Activated CD4-positive, alpha-beta T cell treated with anti-CD3 and anti-CD28 coated beads, Interleukin-2, Interleukin-6, amounts not matched to agents 100 ng/mL and 50 ng/mL, durations not matched to agents 16 hours and 8 hours (primary cell): ENCODE measurements around the gene RAP1GAP.
"Not testable (repeated sequence)": the region's sequence is repeated elsewhere in the genome, so short reads cannot be mapped to it uniquely, and the experiment has no call there.

Source experiments
- DNase-seq: peaks from one replicate; pipeline ENCODE4 v3.0.0-alpha.2; 2020

RAP1GAP gene

DNA sequence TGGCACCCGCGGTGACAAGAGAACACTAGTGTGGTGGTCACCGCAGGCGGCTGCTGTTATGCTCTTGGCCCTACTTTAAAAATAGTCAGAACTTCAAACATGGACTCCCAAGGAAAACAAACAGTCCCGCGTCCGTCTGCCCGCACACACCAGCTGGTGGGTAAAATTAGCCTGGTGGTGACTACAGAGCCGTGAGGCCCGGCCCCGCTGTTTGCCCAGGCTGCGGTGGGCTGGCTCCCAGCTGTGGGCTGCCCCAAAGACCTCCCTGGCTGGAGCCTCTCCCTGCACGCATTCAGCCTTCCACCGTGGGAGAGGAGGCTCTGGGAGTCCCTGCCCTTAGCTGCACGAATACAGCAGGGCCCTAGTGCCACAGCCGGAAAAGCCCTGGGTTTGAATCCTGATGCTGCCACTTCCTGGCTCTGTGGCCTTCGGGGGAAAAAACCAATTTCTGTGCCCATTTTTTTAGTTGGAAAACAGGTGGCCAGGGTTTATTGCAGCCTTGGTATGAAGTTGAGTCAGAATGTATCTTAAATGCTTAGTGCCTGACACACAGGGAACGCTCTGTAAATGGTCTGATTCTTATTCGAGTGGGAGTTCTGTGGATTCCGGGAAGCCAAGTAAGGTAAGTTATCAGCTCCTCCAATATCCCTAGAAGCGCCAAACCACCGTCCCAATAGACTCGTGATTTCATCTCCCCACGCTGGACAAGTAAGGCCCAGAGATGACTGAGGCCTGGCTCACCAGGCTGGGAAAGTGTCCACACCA, 101.7 kb downstream of the RAP1GAP start:
- no peak for DNase-seq

DNA sequence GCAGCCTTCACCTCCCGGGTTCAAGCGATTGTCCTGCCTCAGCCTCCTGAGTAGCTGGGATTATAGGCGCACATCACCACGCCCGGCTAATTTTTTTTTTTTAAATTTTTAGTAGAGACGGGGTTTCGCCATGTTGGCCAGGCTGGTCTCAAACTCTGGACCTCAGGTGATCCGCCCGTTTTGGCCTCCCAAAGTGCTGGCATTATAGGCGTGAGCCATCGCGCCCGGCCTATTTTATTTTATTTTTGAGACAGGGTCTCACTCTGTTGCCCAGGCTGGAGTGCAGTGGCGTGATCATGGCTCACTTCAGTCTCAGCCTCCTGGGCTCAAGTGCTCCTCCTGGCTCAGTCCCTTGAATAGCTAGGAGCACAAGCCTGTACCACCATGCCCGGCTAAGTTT, 102.8 kb downstream of the RAP1GAP start:
- not testable (repeated sequence) for DNase-seq

DNA sequence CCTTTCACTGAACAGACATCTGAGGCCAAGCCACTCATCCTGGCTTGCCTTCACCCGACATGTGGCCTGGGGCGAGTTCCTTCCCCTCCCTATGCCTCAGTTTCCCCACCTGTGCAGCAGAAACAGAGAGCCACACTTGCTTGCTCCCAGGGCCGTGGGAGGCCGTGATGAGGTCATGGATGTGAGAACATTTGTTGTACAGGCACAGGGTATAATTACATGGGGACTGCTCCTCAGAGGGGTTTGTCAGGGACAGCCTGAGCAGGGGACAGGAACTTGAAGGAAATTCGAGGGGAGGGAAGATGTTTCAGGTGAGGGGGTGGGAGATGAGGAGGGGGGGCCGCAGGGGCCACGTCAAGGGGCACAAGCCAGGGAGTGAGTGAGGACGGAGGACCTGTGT, 103.9 kb downstream of the RAP1GAP start:
- DNase-seq, result no peak

DNA sequence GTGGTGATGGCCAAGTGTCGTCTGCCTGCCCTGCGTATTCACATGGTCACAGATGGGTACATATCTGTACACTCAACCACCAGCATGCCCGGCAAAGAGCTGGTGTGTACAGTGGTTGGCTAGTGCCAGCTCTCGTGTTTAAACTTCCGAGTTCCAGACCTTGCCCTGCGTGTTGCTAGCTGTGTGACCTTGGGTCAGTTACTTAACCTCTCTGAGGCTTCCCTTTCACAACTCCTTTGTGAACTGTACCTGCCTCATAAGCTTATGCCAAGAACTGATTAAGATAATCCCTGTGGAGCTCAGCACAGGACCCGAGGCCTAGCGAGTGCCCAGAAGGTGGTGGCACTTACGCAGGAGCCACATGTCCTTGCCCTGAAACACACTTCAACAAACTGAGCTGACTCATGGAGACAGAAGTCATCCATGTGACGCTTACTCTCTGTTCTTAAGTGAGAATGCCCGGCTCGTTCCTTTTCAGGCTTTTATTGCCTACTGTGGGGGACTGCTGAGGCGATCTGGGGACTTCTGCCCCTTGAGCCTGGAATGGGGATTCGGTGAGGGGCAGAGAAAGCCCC, 104.5 kb downstream of the RAP1GAP start:
- no peak for DNase-seq

DNA sequence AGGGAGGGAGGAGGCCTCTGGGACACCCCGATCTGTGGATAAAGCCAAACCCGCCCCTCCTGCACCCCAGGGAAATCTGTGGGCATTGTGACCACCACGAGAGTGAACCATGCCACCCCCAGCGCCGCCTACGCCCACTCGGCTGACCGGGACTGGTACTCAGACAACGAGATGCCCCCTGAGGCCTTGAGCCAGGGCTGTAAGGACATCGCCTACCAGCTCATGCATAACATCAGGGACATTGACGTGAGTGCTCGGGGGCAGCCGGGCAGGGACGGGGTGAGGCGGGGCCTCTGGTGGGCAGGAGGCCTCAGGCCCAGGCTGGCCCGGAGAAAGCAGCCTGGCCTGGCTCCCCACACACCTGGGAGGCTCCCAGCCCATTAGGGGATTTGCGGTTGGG, 105.2 kb downstream of the RAP1GAP start:
- DNase-seq, result no peak

DNA sequence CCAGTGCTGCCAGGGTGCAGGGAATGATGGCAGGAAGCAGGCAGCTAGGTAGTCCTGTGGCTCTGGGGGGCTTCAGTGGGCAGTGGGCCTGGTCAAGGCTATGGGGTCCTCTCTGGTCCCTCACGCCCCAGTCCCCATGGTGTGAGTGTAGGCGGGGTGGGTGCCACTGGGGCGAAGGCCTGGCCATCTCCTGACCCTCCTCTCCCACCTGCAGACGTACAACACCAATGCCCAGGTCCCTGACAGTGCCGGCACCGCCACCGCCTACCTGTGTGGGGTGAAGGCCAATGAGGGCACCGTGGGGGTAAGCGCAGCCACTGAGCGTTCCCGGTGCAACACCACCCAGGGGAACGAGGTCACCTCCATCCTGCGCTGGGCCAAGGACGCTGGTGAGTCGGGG, 106.3 kb downstream of the RAP1GAP start:
- DNase-seq, result no peak

DNA sequence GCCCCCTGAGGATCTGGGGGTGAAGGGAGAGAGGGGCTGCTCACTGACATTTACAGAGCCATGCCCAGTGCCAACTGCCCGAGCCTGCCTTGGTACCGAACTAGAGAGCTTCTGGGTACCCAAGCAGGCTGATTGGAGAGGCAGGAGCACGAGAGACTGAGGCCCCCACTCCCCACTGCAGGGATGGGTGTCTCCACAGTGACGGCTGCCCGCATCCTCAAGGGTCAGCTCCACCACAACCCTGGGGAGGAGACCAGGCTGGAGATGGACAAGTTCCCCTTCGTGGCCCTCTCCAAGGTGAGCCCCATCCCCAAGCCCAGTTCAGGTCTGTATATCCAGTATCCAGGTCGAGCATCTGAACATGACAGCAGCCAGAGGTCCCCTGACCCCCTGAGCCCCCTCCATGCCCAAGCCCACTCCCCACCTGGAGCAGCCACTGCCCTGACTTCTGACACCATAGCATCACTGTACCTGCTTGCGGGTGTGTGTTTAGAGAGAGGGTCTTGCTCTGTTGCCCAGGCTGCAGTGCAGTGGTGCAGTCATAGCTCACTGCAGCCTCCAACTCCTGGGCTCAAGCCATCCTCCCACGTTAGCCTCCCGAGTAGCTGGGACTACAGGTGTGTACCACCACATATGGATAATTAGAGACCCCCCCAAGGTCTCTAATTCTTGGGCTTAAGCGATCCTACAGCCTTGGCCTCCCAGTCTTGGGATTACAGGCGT, 108.1 kb downstream of the RAP1GAP start:
- no peak for DNase-seq

DNA sequence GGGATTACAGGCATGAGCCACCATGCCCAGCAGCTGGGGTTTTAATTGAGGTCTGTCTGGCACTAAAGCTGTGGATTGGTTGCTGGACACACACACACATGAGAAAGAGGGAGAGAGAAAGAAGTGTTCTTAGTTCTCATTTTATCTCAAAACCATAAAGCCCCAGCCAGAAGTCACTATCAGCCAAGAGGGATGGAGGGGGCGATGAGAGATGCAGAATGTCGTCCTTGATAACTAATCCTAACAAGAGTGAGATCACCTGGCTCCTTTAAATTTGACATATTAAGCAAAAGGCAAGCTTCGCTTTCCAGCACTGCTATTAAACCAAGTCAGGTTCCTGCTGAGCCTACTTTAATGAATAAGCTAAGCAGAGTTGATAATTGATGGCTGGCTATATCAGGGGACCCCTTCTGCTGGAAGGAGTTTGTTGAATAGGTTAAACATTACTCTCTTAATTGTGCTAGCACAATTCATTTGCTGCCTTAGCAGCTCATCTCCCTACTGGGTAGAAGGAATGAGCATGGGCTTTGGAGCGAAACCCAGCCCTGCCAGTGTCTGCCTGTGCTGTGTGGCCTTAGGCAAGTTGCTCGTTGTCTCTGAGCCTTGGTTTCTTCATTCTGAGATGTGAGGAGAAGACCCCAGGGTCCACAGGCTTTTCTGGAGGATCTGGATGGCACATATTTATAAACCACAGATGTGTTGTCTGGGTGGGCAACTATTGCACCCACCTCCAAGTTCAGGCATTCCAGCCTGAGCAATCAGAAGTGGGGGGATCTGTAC, 109.2 kb downstream of the RAP1GAP start:
- DNase-seq, result no peak

DNA sequence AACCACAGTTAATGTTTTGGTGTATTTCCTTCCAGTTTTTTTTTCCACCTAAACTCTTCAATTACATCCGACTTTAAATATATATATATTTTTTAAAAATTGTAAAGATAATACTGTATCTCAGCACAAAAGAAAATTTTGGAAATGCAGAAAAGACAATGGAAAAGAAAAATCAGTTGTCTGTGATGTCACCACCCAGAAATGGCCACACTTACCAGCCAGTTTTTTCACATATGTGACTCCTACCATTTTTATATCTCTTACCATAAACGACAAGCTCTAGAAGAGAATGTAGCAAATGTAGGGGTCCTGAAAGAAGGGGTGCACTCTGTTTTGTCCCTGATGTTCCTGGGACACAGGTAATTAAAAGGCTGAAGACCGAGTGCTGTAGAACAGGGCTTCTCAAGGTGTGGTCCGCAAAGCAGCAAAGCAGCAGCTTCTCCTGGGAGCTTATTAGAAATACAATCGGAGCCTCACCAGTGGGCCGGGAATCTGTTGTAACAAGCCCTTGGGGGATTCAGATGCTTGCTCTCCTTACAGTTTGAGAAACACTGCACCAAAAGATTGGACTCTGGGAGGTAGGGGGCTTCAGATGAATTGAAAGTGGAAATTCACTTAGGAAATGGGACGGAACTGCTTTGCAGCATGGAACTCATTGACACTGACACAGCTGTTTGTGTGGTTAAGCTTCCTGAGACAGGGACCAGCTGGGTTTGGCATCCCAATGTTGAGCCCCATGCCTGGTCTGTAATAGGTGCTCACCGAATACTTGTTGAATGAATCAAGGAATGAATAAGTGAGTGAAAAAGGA, 115.8 kb downstream of the RAP1GAP start:
- DNase-seq, result no peak

DNA sequence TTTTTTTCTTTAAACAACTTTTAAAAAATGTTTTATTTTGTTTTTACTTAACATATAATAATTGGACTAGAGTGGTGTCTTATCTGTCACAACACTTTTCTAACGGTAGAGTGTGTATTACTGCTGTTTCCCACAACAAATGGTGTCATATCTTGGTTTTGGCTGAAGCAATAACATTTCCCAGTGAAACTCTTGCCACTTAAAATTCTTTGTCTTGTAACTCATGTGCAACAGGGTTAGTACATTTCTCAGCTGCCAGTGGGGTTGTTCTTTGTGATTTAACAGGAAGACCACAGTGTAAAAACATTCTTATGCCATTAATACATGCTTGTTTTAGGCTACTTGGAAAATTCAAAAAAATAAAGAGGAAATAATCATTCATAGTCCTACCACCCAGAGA, 116.4 kb downstream of the RAP1GAP start:
- no peak for DNase-seq

DNA sequence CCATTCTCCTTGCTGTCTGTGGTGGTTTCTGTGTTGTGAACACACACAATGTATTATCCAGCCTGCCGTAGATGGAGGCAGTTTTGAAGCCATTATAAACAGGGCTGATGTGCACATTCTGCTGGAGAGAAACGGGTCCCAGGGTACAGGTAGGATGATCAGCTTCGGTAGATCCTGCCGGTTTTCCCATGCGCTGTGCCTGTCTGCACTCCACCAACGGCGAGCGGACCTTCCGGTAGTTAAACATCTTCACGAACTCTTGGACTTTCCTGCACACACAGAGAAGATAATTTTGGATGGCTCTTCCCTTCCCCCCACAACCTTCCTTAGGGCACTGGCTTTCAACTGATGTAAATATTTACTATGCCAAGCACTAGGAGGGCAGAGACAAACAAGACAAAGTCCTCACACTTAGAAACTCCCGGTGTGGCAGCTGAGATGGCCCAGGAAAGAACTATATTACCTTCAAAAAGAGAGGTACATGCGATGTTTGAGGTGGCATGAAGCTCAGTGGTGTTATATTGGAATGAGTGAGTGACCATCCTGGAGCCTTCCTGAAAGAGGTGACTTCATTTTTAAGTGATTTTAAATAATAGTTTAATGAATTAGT, 118.2 kb downstream of the RAP1GAP start:
- no peak for DNase-seq

DNA sequence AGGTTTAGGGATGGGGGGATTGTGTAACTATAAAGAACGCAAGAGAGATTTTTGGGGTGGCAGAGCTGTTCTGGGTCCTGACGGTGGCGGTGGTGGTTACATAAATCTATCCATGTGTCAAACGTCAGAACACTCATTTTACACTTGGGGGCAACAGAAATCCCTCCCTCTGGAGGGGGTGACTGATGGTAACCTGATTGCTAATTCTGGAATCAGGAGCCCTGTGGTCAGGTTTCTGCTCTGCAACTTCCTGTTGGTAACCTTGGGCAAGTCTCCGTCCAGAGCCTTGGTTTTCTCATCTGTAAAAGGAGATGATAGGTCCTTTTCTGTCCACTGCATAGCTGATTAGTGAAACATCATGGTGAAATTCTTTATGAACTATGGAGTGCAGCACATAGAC, 119.1 kb downstream of the RAP1GAP start:
- no peak for DNase-seq

DNA sequence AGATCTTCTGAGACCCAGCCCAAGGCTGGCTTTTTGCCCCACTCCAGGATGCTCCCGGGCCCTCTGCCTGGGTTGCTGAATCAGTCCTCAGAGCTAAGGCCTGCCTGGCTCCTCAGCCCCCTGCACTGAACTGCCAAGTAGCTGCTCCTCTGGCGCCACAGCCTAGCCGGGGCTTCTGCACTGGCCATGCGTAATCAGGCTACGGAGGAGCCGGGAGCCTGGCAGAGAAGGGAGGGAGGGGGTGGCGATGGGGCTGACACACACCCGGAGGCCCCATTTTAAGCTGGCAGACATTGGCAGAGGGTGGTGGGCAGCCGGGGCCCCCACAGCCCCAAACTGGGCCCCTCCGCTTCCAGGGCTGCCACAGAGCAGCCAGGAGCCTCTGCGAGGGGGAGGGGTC, 121.3 kb downstream of the RAP1GAP start:
- no peak for DNase-seq
